H9 (cell line): ENCODE data around the gene TESK1. TPM values are rescaled to one million over a fixed set of nuclear protein-coding genes. Genes with fewer than 3 reads are reported as not detected.
A peak's percentile ranks its signal among the peaks of the same experiment; 100 is the strongest.

Experiments used
- DNase-seq: peaks from one replicate; pipeline ENCODE4 v3.0.0-alpha.2; 2017
- H2AFZ ChIP-seq: one replicate; pipeline ENCODE4 v1.6.1; 2013; ENCODE audit warnings: mild to moderate bottlenecking, low read length, control low read depth, moderate library complexity
- H2AK5ac ChIP-seq: 2 replicates; pipeline ENCODE4 v1.6.1; 2013; ENCODE audit warnings: low read length, control low read depth, mixed read lengths; ENCODE audit not compliant: insufficient read length
- H2BK120ac ChIP-seq: one replicate; pipeline ENCODE4 v1.6.1; 2013; ENCODE audit warnings: low read depth, mild to moderate bottlenecking, low read length, control low read depth, inconsistent platforms; ENCODE audit not compliant: poor library complexity, severe bottlenecking
- H2BK12ac ChIP-seq: 2 replicates; pipeline ENCODE4 v1.6.1; 2013; ENCODE audit warnings: low read length, control low read depth, mixed read lengths, low read depth; ENCODE audit not compliant: insufficient read length
- H2BK15ac ChIP-seq: 2 replicates; pipeline ENCODE4 v1.6.1; 2013; ENCODE audit warnings: low read depth, low read length, control low read depth
- H2BK20ac ChIP-seq: one replicate; pipeline ENCODE4 v1.6.1; 2013; ENCODE audit warnings: low read depth, mild to moderate bottlenecking, low read length, control low read depth, inconsistent platforms; ENCODE audit not compliant: poor library complexity, severe bottlenecking
- H2BK5ac ChIP-seq: 2 replicates; pipeline ENCODE4 v1.6.1; 2013; ENCODE audit warnings: low read length, control low read depth, mixed read lengths; ENCODE audit not compliant: insufficient read length
- H3K14ac ChIP-seq: 2 replicates; pipeline ENCODE4 v1.6.1; 2013; ENCODE audit warnings: low read length, control low read depth; ENCODE audit not compliant: insufficient read depth
- H3K18ac ChIP-seq: 2 replicates; pipeline ENCODE4 v1.6.1; 2013; ENCODE audit warnings: low read depth, mild to moderate bottlenecking, mixed read lengths, low read length, control low read depth; ENCODE audit not compliant: insufficient read length
- H3K23ac ChIP-seq: 2 replicates; pipeline ENCODE4 v1.6.1; 2013; ENCODE audit warnings: low read length, control low read depth, mixed read lengths, low read depth; ENCODE audit not compliant: insufficient read length
- H3K23me2 ChIP-seq: 2 replicates; pipeline ENCODE4 v1.6.1; 2013; ENCODE audit warnings: low read depth, mild to moderate bottlenecking, mixed read lengths, low read length, control low read depth; ENCODE audit not compliant: insufficient read length, poor library complexity, severe bottlenecking
- H3K27ac ChIP-seq: 2 replicates; pipeline ENCODE4 v1.5.1; 2013; ENCODE audit warnings: low read length, control low read depth, mixed read lengths, low read depth; ENCODE audit not compliant: insufficient read length
- H3K27me3 ChIP-seq: 2 replicates; pipeline ENCODE4 v1.6.1; 2013; ENCODE audit warnings: low read length, control low read depth, inconsistent platforms; ENCODE audit not compliant: insufficient read depth
- H3K4ac ChIP-seq: 2 replicates; pipeline ENCODE4 v1.6.1; 2013; ENCODE audit warnings: low read depth, mild to moderate bottlenecking, control low read depth, inconsistent platforms, low read length, moderate library complexity
- H3K4me1 ChIP-seq: 2 replicates; pipeline ENCODE4 v1.6.1; 2013; ENCODE audit warnings: low read length, control low read depth, inconsistent platforms; ENCODE audit not compliant: insufficient read depth
- H3K4me2 ChIP-seq: 2 replicates; pipeline ENCODE4 v1.6.1; 2013; ENCODE audit warnings: low read length, control low read depth, mixed read lengths; ENCODE audit not compliant: insufficient read length, insufficient read depth
- H3K56ac ChIP-seq: 2 replicates; pipeline ENCODE4 v1.6.1; 2013; ENCODE audit warnings: low read depth, mild to moderate bottlenecking, mixed read lengths, low read length, control low read depth; ENCODE audit not compliant: insufficient read length
- H3K79me1 ChIP-seq: 2 replicates; pipeline ENCODE4 v1.6.1; 2013; ENCODE audit warnings: low read depth, mild to moderate bottlenecking, moderate library complexity, low read length, control low read depth, inconsistent platforms; ENCODE audit not compliant: insufficient read depth, poor library complexity, severe bottlenecking
- H3K79me2 ChIP-seq: 2 replicates; pipeline ENCODE4 v1.6.1; 2013; ENCODE audit warnings: low read length, control low read depth, inconsistent platforms; ENCODE audit not compliant: insufficient read depth
- H3K9ac ChIP-seq: 2 replicates; pipeline ENCODE4 v1.6.1; 2013; ENCODE audit warnings: low read length, control low read depth, mixed read lengths; ENCODE audit not compliant: insufficient read length; ENCODE audit errors: extremely low read depth
- H3K9me3 ChIP-seq: one replicate; pipeline ENCODE4 v1.6.1; 2013; ENCODE audit warnings: low read depth, low read length, inconsistent platforms; ENCODE audit not compliant: control insufficient read depth
- H3T11ph ChIP-seq: one replicate; pipeline ENCODE4 v1.6.1; 2013; ENCODE audit warnings: mild to moderate bottlenecking, low read length, control low read depth, inconsistent platforms
- H4K20me1 ChIP-seq: one replicate; pipeline ENCODE4 v1.6.1; 2013; ENCODE audit not compliant: control insufficient read depth, insufficient read length, insufficient read depth
- H4K5ac ChIP-seq: 2 replicates; pipeline ENCODE4 v1.6.1; 2013; ENCODE audit warnings: low read depth, mild to moderate bottlenecking, mixed read lengths, low read length, control low read depth; ENCODE audit not compliant: insufficient read length
- H4K8ac ChIP-seq: replicated peaks from 2 replicates; pipeline ENCODE4 v1.6.1; 2013; ENCODE audit warnings: low read length, control low read depth, mixed read lengths, low read depth; ENCODE audit not compliant: insufficient read length
- H4K91ac ChIP-seq: 2 replicates; pipeline ENCODE4 v1.6.1; 2013; ENCODE audit warnings: low read depth, mild to moderate bottlenecking, moderate library complexity, mixed read lengths, low read length, control low read depth; ENCODE audit not compliant: insufficient read length
- H3K27ac Mint-ChIP-seq, 3 experiments: 2 replicates in 2 of 3; 3 replicates in 1 of 3; pipeline ENCODE4 v1.8.0; 2020 to 2021; ENCODE audit warnings: mixed read lengths in 3 of 3, mild to moderate bottlenecking in 1 of 3, moderate library complexity in 1 of 3
- H3K27me3 Mint-ChIP-seq: 2 replicates; pipeline ENCODE4 v1.8.0; 2021; ENCODE audit warnings: low read depth, mild to moderate bottlenecking, moderate library complexity, mixed read lengths
- H3K36me3 Mint-ChIP-seq, 3 experiments: 2 replicates in 2 of 3; 3 replicates in 1 of 3; pipeline ENCODE4 v1.8.0; 2020 to 2021; ENCODE audit warnings: low read depth in 3 of 3, mixed read lengths in 3 of 3; ENCODE audit not compliant: insufficient read depth in 1 of 3
- H3K4me1 Mint-ChIP-seq, 2 experiments: 2 replicates each; pipeline ENCODE4 v1.8.0; 2020; ENCODE audit warnings: mixed read lengths in 2 of 2
- H3K4me3 Mint-ChIP-seq, 2 experiments: 2 replicates in 1 of 2; 3 replicates in 1 of 2; pipeline ENCODE4 v1.8.0; 2020 to 2021; ENCODE audit warnings: mild to moderate bottlenecking in 2 of 2, mixed read lengths in 2 of 2, moderate library complexity in 1 of 2
- H3K9me3 Mint-ChIP-seq, 2 experiments: 2 replicates in 1 of 2; 3 replicates in 1 of 2; pipeline ENCODE4 v1.8.0; 2020; ENCODE audit warnings: mild to moderate bottlenecking in 2 of 2, mixed read lengths in 2 of 2, moderate library complexity in 1 of 2
- CTCF ChIP-seq: fragments of 200-600 bp; sonication (generic); conservative IDR thresholded peaks from 3 replicates; pipeline ENCODE4 v1.8.0; 2021; ENCODE audit warnings: antibody characterized with exemption, mild to moderate bottlenecking
- WGBS: extraction: QIAGEN DNeasy Blood & Tissue Kit; methylation state at CpG from one replicate; pipeline ENCODE4 v1.1.7; 2013; ENCODE audit warnings: missing lambda C conversion rate, low lambda C conversion rate, mixed read lengths; ENCODE audit not compliant: insufficient read length; ENCODE audit errors: extremely low coverage; 5-methylcytosine and 5-hydroxymethylcytosine counted together
- total RNA-seq: library from RNA; stranded (reverse); gene quantifications from 2 replicates; pipeline ENCODE4 v1.2.1, GENCODE V29; 2021

Gene TESK1
- total RNA-seq, 1 experiment from 2014 or later = 28.6 TPM

GRCh38 chr9:35599763-35600604 lies 5.1 kb upstream of the TESK1 start:
- no peak overlapping the region for H4K8ac ChIP-seq
- no peaks in the 10 kb centered on the region for H3K27me3 ChIP-seq
- no peak overlapping the region for H3K4me2 ChIP-seq
- H3T11ph ChIP-seq = no peak overlapping the region
- no peak overlapping the region for H2AK5ac ChIP-seq
- no peak overlapping the region for H3K27ac ChIP-seq
- no peak overlapping the region for H3K23ac ChIP-seq
- H2BK5ac ChIP-seq = no peak overlapping the region
- no peak overlapping the region for H3K9ac ChIP-seq
- H3K23me2 ChIP-seq = peaks cover 9% of the 10 kb centered on the region
- no CpG with 5 or more reads among the region's 14 CpGs for WGBS
- peaks cover 19 to 26% of the 10 kb centered on the region in 2 experiments for H3K4me1 Mint-ChIP-seq
- H3K79me2 ChIP-seq = no peaks in the 10 kb centered on the region
- DNase-seq = peak; percentile 65
- H4K91ac ChIP-seq = no peak overlapping the region
- no peaks in the 10 kb centered on the region; a peak in 1 of 7 replicates for H3K36me3 Mint-ChIP-seq
- no peak overlapping the region for H2BK120ac ChIP-seq
- no peak overlapping the region for H3K56ac ChIP-seq
- H2BK15ac ChIP-seq = no peak overlapping the region
- H2BK12ac ChIP-seq = no peak overlapping the region
- H3K27ac Mint-ChIP-seq = 0 out of 7 replicates have a peak overlapping the region, but pooled peaks of 1 of the 3 experiments have one; percentile 44
- no peak overlapping the region for H3K14ac ChIP-seq
- H3K9me3 ChIP-seq = no peaks in the 10 kb centered on the region
- peaks cover 3% of the 10 kb centered on the region for H3K27me3 Mint-ChIP-seq
- no peak overlapping the region for H4K5ac ChIP-seq
- no peaks in the 10 kb centered on the region; a peak in 1 of 5 replicates for H3K9me3 Mint-ChIP-seq
- no peak overlapping the region for H2AFZ ChIP-seq
- H3K4me1 ChIP-seq = no peaks in the 10 kb centered on the region; the same call in 1 of the 2 replicates
- H3K18ac ChIP-seq = peak overlapping the region; percentile 4
- peak; percentile 24; the same call in 1 of the 3 replicates for TF ChIP-seq CTCF
- no peaks in the 10 kb centered on the region for H4K20me1 ChIP-seq
- H3K4ac ChIP-seq = no peak overlapping the region
- H3K4me3 Mint-ChIP-seq = no peak overlapping the region
- no peak overlapping the region for H2BK20ac ChIP-seq
- H3K79me1 ChIP-seq = no peaks in the 10 kb centered on the region
